ENCODE data around the gene GALNT12.

GALNT12 gene

DNA sequence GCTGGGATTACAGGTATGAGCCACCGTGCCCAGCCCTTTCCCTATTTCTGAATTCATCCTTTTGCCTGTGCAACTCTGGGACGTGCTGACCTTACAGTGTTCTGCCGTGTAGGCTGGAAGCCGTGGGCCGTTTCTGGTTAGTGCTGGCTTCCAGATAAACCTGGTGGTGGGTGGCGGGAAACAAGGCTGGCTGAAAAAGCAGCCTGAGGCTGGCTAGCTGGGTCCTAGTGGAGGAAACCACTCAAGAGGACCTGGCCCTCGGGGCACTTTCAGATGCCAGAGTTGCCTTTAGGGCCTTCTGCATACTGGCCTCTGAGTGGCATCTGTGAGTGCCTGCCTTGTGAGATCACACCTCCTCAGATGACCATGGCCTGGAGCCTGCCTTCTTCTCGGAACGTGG is 26.9 kb downstream of the GALNT12 start:
- no peak for FAIRE-seq

DNA sequence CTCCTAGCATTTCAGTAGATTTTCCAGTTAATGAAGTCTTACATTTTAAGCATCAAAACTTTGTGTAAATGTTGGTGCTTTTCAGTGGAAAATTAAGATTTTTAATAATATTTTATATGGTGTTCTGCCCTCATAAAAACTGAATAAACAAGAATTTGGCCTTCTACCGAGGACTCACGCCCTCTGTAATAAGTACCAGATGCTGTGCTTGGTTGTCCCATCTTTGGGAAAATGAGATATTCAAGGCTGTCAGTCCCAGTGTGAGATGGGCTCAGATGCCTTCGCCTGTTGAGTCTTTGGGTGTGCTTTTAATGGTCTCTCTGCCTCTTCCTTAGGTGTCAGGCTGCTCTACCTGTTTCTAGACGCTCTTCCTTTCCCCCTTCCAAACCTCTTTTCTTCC is 28.7 kb downstream of the GALNT12 start:
- FAIRE-seq, result no peak

DNA sequence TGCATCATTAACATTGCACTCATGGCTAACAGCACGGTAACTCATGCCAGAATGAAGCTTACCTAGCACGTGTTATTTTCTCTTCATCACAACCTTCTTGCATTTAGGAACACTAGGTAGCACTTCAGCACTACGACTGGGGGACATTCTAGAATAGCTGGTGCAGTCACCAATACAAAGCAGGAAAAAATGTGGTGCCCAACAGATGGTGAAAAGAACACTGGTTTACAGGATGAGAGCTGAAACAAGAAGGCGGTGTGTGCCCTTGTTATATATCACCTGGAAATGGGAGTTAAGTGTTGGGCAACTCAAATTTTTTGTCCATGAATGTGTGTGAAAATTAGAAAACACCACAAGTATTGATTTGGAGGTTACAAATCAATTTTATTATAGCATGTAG is 30.0 kb downstream of the GALNT12 start:
- no peak for FAIRE-seq

DNA sequence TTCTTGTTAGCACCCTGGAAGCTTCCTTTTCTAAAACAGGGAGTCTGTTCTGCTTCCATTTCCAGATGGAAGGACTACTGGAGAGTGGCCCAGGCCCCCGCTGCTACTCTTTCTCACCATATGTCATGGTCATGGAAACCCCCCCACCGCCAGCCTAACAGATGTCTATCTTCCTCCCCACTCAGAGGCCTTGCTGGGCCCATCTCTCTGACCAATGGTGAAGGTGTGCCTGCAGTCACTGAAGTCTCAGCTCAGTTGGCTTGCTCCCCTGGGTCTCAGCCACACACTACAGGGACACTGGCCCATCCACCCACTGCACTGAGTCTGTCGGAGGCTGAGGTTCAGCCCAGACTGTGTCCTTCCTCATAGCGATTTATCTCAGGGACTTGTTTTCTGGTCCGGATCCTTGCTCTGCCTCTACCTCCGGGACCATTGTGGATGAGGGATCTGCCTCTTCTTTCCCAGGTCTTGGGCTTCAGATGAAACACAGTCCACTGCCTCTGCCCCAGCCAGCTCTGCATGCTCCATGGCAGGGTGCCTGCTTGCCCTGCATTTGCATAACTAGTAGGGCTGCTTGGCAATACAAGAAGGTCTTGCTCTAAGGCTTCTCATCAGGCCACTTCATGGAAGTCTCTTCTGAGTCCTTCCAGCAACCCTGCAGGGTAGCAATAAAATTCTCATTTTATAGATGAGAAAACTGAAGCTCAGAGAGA is 30.8 kb downstream of the GALNT12 start:
- no peak for FAIRE-seq

DNA sequence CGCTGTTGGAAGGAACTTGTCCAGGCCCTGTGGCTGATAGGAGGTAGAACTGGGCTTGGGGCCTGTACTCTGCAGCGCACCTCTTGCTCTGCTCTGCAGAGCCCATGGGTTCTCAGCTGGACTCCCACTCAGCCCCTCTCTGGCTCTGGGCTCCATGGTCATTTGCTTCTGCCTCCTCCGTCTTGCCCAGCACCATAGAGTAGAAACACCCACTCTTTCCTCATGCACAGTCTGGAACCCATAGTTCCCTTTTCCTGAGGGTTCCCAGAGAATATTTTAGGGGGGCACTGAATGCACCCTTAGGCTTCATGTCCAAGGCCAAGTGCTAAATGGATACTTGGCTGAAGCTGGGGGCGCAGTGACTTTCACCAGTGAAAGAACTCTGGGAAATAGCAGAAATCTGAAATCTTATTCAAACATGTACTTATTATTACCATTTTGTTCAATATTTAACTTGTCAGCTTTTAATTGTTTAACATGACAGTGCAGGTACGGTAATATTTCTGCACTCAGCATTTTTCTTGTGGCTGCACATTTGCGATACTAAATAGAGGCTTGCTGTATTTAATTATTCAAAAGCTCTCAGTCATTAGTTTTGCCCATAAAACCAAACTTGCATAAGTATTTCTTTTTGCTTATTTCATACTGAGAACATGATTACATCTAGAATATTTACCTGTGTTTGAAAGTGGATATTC is 31.5 kb downstream of the GALNT12 start:
- FAIRE-seq, result no peak

DNA sequence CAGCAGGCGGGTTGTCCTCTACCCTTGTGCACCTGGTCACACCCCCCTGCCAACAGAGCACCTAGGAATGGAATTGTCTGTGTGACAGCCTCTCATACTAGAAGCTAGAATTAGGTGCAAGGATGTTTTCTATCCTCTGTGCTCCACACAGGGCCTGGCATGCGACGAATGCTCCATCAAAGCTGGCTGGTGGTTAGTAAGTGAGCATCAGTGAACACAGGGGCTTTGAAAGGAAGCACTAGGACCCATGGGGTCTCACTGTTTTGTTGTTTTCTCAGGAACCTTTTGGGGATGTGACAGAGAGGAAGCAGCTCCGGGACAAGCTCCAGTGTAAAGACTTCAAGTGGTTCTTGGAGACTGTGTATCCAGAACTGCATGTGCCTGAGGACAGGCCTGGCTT is 32.3 kb downstream of the GALNT12 start:
- no peak for FAIRE-seq

DNA sequence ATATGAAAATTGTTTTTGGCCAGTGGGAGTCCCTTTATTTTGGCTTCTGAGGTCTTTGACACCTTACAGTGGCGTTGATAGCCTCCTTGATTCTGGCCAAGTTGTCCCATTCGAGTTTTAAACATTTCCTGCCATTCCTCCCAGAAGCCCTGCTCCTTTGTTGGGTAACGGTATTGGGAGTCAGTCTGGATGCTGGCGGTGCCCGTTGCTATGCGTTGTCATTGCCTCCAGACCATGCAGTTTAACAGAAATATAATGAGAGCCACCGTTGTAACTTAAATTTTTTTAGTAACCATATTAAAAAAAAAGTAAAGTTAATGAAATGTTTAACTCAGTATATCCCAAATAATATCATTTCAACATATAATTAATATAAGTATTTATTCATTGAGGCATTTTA is 35.0 kb downstream of the GALNT12 start:
- FAIRE-seq, result no peak

DNA sequence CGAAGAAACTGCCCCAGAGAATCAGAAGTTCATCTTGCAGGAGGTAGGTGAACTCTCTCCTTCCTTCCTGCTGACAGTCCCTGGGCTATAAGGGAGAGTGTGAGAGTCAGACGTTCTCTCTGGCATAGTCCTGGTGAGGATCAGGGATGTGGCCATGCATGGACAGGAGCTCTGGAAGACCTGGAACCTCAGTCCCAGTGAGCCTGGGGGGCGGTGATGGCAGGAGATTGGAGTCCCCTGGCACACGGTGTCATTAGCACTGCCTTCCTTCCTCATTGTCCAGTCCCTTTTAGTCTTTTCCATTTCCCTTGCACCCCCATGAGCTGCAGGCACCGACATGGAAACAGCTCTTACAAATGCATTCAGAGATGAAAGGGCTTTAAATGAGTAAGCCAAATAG is 38.6 kb downstream of the GALNT12 start:
- no peak for FAIRE-seq

DNA sequence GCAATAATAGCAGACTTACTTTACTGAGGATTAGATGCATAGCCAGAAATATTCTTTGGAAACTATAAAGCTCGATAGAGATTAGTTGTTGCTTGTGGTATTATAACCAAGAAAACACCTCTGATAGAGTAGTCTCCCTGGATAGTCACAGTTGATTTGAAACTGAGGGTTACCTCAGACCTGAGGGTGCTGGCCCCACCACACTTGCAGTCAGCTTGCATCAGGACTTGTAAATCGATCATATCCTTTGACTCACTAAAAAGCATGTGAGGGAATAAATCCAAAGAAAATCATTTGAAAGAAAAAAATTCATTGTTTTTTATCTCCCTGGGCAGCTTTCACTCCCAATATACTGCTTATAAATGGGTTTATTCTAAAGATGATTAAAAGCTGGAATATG is 39.4 kb downstream of the GALNT12 start:
- no peak for FAIRE-seq

DNA sequence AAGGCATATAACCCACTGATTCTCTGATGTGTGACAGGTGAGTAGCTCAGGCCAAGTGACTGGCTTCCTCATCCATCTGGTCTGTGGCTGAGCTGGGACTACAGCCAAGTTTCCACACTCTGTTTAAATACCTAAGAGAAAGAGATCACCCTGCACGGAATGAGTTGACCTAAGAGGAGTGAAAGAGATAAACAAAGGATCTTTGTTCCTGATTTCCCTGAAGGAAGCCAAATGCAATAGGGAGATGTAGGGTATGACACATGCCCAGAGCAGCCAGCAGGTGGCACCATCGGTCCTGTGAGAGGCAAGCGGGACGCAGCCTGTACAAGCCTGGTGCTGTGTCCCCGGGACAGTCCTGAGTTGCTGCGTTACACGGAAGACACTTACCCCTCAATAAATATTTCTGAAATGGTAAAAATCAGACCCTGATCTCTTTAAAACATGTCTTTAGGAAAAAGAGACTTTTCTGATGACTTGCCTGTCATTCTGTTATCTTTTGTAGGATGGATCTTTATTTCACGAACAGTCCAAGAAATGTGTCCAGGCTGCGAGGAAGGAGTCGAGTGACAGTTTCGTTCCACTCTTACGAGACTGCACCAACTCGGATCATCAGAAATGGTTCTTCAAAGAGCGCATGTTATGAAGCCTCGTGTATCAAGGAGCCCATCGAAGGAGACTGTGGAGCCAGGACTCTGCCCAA is 41.1 kb downstream of the GALNT12 start:
- peak; percentile 32 for FAIRE-seq

DNA sequence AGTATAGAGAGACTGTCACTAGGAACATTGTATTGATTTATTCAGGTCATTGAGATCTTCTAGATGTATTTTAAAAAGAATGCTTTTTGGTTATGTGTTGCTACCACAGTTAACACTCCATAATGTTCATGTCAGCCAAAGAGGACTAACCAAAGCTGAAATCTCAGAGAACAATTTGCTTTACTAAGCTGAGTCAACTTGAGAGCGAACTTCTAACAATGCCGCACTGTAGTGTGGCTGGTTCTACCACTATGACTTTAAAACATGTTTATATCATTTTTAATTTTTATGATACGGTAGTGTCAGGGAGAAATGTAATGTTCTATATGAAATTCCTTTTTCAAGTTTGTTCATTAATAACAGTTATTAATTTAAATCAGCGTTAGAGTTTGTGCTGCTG is 42.1 kb downstream of the GALNT12 start:
- FAIRE-seq, result no peak

DNA sequence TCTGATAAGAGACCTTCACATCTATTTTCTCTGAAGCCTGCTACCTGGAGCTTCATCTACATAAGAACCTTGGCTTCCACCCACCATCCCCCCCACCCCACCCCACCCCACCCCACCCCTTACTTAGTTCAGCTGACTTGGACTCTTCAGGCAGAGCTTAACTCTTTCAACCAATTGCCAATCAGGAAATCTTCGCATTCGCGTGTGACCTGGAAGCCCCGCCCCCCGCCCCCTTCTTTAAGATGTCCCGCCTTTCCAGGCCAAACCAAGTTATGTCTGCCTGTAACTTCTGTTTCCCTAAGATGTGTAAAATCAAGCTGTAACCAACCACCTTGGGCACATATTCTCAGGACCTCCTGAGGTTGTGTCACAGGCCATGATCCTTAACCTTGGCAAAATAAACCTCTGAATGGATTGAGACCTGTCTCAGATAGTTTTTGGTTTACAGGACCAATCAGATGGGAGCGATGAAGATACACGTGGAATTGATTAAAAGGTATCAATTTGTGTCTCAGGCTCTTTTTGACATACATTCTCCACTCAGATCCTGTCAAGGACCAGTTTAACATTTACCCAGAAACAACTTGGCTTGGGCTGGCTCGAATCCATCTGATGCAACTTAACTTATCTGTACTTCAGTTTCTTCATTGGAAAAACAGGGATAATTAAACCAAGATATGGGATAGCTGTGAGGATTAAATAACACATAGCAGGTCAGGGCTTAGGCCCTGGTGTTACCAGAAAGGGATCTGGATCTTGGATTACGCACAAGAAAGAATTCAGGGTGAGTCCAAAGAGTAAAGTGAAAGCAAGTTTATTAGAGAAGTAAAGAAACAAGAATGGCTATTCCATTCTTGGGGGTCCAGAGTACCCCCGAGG is 43.6 kb downstream of the GALNT12 start:
- no peak for FAIRE-seq

DNA sequence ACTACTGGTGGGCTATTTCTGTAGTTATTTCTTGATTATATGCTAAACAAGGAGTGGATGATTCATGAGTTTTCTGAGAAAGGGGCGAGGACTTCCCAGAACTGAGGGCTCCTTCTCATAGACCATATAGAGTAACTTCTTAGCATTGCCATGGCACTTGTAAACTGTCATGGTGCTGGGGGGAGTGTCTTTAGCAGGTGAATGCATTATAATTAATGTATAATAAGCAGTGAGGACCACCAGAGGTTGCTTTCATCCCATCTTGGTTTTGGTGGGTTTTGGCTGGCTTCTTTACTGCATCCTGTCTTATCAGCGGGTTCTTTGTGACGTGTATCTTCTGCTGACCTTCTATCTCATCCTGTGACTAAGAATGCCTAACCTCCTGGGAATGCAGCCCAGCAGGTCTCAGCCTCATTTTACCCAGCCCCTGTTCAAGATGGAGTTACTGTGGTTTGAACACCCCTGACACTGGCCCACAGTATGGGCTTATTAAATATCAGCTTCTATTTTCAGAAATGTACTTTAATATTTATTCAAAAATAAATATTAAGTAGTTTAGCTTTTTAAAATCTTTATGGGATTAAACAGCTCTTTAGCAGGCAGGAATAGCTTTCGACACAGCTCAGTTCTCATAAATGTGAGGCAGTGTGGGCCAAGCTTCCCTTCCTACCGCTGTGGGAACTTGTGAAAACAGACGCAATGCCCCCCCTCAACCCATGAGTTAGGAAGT is 44.4 kb downstream of the GALNT12 start:
- no peak for FAIRE-seq

DNA sequence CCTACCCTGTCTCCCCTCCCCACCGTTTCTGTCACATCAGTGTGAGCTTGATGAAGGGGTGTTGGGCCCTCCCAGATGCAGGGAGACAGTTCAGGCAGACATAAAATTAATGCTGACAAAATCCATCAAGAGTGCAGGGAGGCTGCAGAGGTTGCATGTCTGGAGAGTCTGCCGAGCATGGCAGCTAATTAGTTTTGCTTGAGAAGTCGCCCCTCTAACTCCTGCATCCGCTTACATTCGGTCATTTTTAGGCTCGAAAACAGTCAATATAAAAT is 44.9 kb downstream of the GALNT12 start:
- FAIRE-seq, result no peak

DNA sequence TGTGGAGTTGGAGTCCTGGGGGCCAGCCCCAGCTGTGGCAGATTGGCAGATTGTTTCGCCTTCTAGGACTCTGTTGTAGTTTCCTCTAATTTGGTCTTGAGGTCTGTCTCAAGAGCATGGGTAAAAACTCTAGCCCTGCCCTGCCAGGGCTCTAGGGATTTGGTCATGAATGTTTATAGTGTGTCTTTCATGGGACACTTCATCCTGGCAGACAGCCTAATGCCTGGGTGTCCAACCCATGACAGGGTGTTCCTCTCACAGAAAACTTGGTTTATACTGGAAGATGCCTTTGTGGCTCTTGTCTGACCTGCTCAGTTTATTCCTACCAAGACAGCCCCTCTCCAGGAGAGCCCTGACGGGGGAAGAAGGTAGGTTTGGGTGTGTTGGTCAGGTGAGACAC is 45.5 kb downstream of the GALNT12 start:
- FAIRE-seq, result no peak

DNA sequence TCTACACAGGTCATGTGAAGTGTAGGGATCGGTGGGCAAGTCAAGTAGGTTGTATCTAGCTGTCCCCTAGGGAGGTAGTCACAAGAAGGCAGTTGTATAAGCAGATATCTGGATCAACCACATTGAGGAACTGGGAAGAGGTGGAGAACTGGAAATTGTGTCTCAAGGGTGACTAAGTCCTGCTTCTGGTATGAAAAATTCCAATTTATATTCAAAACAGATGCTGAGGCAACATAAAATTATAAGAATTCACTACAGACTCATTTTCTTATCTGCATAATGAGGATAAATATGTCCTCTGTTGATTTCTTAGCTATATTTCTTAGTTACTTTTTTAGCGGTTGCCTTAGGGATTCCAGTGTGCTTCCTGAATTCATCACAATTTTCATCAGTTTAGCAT is 46.8 kb downstream of the GALNT12 start:
- no peak for FAIRE-seq

DNA sequence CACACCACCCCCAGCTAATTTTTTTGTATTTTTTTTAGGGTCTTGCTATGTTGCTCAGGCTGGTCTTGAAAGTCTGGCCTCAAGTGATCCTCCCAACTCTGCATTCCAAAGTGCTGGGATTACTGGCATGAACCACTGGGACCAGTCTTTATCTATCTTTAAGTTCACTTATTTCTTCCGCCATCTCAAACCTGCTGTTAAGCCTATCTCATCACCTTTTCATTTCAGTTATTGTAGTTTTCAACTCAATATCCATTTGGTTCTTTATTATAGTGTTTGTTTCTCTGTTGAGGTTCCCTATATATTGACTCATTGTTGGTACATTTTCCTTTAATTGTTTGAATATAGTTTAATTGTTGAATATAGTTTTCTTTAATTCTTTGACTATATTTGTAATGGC is 48.1 kb downstream of the GALNT12 start:
- FAIRE-seq, result no peak

DNA sequence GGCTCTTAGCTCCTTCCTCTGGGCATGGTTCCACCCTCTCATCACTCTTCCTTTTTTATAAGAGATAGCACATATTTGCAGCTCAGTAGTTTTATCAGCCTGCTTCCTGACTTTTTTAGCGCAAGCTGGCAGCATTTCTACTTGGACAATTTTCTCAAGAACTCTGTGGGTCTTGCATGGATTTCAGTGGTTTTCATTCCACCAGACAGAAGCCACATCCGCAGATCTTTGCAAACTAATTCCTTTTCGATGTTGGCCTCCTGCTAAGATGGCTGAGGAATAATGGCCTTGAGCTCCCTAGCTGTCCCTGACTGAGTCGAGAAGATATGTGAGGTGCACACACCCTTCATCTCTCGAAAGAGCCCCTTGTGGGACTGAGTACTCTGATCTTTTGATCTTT is 49.5 kb downstream of the GALNT12 start:
- no peak for FAIRE-seq

DNA sequence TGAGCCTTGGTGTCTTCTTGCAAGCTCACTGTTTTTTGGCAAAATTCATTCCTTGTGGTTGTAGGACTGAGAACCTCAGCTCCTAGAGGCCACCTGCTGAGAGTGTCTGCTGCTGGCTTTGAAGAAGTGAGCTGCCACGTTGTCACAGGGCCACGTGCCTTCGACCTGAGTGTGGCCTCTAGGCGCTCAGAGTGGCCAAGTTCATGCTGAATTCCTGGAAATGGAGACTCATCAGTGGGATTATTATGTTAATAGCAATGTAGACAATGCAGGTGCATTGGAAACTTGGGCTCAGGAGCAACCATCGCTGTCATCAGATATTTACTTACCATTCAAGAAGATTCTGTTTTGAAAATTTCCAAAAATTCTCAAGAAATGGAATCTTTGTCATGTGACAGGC is 52.5 kb downstream of the GALNT12 start:
- FAIRE-seq, result no peak

DNA sequence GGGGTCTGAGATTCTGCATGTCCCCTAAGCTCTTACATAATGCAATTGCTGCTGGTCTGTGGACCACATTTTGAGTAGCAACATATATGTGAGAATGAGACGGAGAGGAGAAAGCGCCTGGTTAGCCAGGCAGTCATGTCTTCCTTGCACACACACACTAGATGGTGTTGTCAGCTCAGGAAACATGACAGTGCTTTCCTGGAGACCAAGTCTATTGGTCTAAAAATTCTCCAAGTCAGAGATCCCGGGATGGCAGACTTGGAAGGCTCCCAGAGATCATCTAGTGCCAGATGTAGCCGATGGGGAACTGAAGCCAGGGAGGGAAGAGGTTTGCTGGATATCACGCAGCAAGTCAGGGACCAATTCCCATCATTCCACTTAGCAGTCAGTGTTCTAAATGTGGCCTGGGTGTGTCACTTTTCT is 53.4 kb downstream of the GALNT12 start:
- no peak for FAIRE-seq

DNA sequence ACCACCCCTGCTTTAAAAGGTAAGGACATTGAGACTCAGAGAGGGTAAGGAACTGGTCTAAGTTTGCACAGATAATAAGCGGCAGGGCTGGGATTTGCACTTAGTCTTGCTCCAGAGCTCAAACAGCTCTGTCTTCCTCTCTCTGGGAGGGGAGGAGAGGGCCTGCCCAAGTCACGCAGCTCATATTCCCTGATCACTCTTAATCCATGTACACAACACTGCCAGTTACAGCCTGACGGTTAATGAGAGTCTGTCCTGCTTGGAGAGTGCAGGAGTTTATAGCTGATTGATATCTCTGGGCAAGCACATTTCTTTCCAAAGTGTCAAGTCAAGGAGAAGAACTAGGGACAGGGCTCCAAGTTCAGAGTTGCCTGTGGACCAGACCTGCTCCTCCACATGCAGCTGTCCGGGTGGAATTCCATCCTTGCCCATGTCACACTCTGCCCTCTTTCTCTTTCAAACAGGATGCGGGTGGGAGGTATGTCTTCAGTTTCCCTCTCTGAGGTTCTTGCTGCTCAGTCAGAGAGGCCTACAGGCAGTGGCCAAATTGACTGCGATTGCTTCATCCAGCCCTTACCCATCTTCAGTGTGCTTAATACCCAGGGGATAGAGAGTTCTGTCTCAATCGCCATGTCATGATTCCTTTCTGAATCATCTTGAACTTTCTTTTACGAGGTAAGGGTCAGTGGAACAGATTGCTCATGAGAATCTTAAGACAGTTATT is 54.5 kb downstream of the GALNT12 start:
- no peak for FAIRE-seq

DNA sequence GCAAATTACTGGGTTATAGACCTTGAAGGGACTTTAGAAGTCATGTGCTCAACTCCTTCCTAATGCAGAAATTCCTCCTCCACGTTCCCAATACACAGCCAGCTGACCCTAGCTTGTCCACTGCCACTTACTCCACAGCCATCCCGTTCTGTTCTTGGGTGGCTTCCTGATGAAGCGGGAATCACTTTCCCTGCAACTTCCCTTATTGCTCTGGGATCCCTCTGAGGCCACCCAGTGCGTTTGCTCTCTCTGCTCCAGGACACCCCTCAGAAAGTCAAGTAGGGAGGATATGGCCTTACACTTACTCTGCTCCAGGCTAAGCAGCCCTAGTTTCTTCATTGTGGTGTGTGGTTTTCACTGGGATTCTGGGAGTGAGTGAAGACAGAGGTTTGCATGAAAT is 55.5 kb downstream of the GALNT12 start:
- FAIRE-seq, result no peak

All from A204.1 (cell line).